GM18508 (cell line): ENCODE measurements around the gene CAPZA3.
"Not testable (repeated sequence)": the region's sequence is repeated elsewhere in the genome, so short reads cannot be mapped to it uniquely, and the experiment has no call there.

Experiments
- ATAC-seq: cut with Tn5 transposase; IDR thresholded peaks from one replicate; pipeline ENCODE4 v1.9.1; 2021; ENCODE audit warnings: moderate number of reproducible peaks; ENCODE audit not compliant: insufficient read depth, unreplicated experiment

Gene CAPZA3

GRCh38 chr12:18752947-18753346 lies 15.0 kb downstream of the CAPZA3 start:
- no peak for ATAC-seq

- no peak for ATAC-seq
Observed at GRCh38 chr12:18753481-18754123, 15.7 kb downstream of the CAPZA3 start.

GRCh38 chr12:18754124-18754707 lies 16.3 kb downstream of the CAPZA3 start:
- ATAC-seq: no peak

GRCh38 chr12:18755341-18755740 lies 17.4 kb downstream of the CAPZA3 start:
- no peak for ATAC-seq

- ATAC-seq: not testable (repeated sequence)
Observed at GRCh38 chr12:18766479-18766878, 28.6 kb downstream of the CAPZA3 start.

- ATAC-seq: no peak
Observed at GRCh38 chr12:18782827-18783226, 44.9 kb downstream of the CAPZA3 start.

- not testable (repeated sequence) for ATAC-seq
Observed at GRCh38 chr12:18785465-18785864, 47.5 kb downstream of the CAPZA3 start.
